ENCODE data around the gene SCAF4.

DNA sequence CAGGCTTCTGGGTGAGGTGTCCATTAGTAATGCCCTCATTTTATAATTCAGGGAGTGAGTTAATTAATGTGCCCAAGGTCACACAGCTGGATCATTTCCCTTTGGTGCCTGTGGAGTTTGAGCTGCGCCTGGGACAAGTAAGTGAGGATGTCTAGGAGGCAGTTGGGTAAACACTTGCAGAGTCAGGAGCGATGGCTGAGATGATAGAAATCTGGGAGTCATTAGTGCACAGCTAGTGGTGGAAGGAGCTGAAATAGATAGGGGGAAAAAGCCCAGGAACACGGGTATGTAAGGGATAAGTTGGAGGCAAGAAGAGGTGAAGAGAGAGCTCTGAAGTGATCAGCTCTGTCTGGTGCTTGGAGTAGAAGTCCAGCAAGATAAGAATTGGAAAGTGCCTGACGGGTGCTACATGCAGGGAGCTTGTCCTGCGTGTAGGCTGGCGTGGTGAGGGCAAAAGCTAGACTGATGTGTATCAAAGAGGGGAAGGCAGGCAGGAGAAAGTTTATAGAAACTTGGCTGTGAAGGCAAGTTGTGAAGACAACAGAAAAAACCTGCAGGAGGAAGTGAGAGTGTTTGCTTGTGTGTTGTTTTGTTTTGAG, 1.7 kb upstream of the SCAF4 start:
- TF ChIP-seq, protein P1, sequence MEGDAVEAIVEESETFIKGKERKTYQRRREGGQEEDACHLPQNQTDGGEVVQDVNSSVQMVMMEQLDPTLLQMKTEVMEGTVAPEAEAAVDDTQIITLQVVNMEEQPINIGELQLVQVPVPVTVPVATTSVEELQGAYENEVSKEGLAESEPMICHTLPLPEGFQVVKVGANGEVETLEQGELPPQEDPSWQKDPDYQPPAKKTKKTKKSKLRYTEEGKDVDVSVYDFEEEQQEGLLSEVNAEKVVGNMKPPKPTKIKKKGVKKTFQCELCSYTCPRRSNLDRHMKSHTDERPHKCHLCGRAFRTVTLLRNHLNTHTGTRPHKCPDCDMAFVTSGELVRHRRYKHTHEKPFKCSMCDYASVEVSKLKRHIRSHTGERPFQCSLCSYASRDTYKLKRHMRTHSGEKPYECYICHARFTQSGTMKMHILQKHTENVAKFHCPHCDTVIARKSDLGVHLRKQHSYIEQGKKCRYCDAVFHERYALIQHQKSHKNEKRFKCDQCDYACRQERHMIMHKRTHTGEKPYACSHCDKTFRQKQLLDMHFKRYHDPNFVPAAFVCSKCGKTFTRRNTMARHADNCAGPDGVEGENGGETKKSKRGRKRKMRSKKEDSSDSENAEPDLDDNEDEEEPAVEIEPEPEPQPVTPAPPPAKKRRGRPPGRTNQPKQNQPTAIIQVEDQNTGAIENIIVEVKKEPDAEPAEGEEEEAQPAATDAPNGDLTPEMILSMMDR (IDR thresholded peaks at IDR 0.05) = no peak
- no peak for TF ChIP-seq POLR2A (IDR thresholded peaks at IDR 0.05)

All from adrenal gland (tissue), 5 donors.